Measurements from ENCODE around the gene SLC8A3.

The SLC8A3 gene

DNA sequence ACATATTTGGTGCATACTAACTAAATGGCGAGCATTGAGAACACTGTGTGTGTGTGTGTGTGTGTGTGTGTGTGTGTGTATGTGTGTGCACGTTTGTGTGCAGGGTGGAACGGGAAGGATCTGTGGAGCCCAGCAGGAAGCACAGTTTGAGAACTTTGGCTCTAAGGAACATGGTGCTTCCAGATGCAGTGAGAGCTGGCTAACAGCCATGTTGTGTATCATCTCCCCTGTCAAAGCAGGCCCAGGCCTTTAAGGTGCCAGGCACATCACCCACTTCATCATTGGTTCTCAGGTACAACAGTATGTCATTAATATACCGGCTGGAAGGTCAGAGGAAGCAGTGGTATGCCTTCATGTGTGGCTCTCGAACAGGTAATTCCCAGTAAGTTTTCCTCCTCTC is 72.5 kb downstream of the SLC8A3 start:
- no peaks in the 10 kb centered on the region for H3K9me3 ChIP-seq (ENCODE audit: control insufficient read depth, low read length)
- H3K36me3 ChIP-seq (ENCODE audit: control insufficient read depth, insufficient read depth, low read length, severe bottlenecking): no peaks in the 10 kb centered on the region
- no peaks in the 10 kb centered on the region for H3K4me1 ChIP-seq (ENCODE audit: control insufficient read depth, insufficient read depth, low read length)
- peaks cover 15% of the 10 kb centered on the region for H3K27me3 ChIP-seq (replicated peaks; ENCODE audit: control insufficient read depth, insufficient read depth, low read length)
- no peak overlapping the region for H3K9ac ChIP-seq (ENCODE audit: low read length)
- DNase-seq (ENCODE audit: low read depth): no peak
- no peak overlapping the region for H3K4me3 ChIP-seq (ENCODE audit: low read length)

DNA sequence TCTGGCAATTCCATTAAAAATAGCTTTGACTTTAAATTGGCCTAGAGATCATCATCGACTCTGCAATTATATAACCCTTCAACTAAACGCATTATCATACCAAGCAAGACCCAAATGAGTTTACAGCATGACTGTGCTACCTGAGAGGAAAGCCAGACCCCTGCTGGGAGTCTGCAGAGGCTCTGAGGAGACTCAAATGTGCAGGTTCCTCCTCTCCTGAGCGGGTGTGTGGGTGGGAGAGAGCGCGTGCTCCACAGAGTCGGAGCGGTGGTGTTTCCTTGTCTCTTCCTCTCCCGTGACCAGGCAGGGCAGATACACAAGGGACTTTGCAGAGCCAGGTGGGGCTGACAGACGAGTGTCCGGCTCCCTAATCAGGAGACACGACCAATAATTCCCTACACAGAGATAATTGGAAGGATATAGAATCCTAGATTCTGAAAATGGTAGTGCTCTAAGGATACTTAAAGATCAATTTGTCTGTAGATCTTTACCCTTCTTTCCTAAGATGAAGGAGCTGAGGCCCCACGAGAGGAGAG is 74.1 kb downstream of the SLC8A3 start:
- Histone ChIP-seq H3K9ac (ENCODE audit: low read length) (no peak overlapping the region), H3K27me3 (replicated peaks; ENCODE audit: control insufficient read depth, insufficient read depth, low read length) (peaks cover 12% of the 10 kb centered on the region), H3K9me3 (ENCODE audit: control insufficient read depth, low read length) (no peaks in the 10 kb centered on the region), H3K36me3 (ENCODE audit: control insufficient read depth, insufficient read depth, low read length, severe bottlenecking) (no peaks in the 10 kb centered on the region), H3K4me1 (ENCODE audit: control insufficient read depth, insufficient read depth, low read length) (no peaks in the 10 kb centered on the region), H3K4me3 (ENCODE audit: low read length) (no peak overlapping the region)
- no peak for DNase-seq (ENCODE audit: low read depth)

DNA sequence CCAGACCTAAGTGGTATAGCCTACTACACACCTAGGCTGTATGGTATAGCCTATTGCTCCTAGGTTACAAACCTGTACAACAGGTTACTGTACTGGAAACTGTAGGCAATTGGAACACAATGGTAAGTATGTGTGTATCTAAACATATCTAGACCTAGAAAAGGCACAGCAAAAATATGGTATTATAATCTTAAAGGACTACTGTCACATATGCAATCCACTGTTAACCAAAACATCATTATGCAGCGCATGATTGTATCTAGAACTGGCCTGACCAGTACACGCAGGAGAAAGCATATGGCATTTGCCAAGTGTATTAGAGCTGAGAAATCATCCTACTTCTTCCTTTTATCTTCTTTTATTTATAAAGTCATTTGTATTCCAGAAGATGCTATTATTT is 75.5 kb downstream of the SLC8A3 start:
- H3K36me3 ChIP-seq (ENCODE audit: control insufficient read depth, insufficient read depth, low read length, severe bottlenecking): no peaks in the 10 kb centered on the region
- H3K9ac ChIP-seq (ENCODE audit: low read length): no peak overlapping the region

DNA sequence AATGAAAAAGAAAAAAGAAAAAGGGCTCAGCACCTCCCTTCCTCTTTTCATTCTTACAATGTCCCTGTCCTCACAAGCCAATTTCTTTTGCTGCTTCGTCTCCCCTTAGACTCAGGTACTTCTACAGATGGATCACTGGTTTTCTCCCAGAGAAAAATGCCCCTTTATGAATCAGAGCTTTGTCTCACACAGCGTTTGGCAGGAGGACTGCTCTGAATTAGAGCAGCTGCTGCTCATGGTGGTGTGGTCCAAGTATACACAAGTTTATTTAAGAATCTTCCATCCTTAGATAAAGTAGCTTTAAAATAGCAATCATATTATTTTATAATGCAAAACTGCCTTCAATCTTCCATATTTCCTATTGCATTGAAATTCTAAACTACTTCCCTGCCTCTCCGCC is 80.3 kb downstream of the SLC8A3 start:
- Histone ChIP-seq H3K4me1 (ENCODE audit: control insufficient read depth, insufficient read depth, low read length) (no peaks in the 10 kb centered on the region), H3K9me3 (ENCODE audit: control insufficient read depth, low read length) (no peaks in the 10 kb centered on the region), H3K9ac (ENCODE audit: low read length) (no peak overlapping the region), H3K36me3 (ENCODE audit: control insufficient read depth, insufficient read depth, low read length, severe bottlenecking) (no peaks in the 10 kb centered on the region), H3K27me3 (replicated peaks; ENCODE audit: control insufficient read depth, insufficient read depth, low read length) (peaks cover 10% of the 10 kb centered on the region), H3K4me3 (ENCODE audit: low read length) (no peak overlapping the region)
- DNase-seq (ENCODE audit: low read depth): no peak

More for the DNA sequence above, 75.5 kb downstream of the SLC8A3 start:
- H3K4me1 ChIP-seq (ENCODE audit: control insufficient read depth, insufficient read depth, low read length): no peaks in the 10 kb centered on the region
- H3K27me3 ChIP-seq (replicated peaks; ENCODE audit: control insufficient read depth, insufficient read depth, low read length): peaks cover 10% of the 10 kb centered on the region
- H3K4me3 ChIP-seq (ENCODE audit: low read length): no peak overlapping the region
- H3K9me3 ChIP-seq (ENCODE audit: control insufficient read depth, low read length): no peaks in the 10 kb centered on the region
- no peak for DNase-seq (ENCODE audit: low read depth)

DNA sequence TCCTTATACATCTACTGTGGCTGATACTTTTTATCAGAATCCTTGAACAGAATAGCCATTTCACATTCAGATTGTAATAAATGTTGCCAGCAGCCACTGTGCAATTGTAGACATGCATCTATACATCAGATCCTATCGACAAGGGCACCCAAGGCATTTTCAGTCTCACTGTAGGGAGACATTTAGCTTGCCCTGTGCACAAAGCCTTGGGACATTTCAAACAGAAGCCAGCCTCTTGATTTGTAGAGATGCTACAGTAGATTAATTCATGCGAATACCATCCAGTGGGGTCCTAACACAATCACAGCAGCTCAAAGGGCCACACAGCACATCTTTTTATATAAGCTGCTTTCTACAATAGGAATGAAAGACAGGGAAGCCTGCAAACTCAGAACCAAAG is 81.4 kb downstream of the SLC8A3 start:
- no peak overlapping the region for H3K4me3 ChIP-seq (ENCODE audit: low read length)
- H3K27me3 ChIP-seq (replicated peaks; ENCODE audit: control insufficient read depth, insufficient read depth, low read length): peaks cover 11% of the 10 kb centered on the region
- no peaks in the 10 kb centered on the region for H3K4me1 ChIP-seq (ENCODE audit: control insufficient read depth, insufficient read depth, low read length)
- H3K9me3 ChIP-seq (ENCODE audit: control insufficient read depth, low read length): no peaks in the 10 kb centered on the region
- no peaks in the 10 kb centered on the region for H3K36me3 ChIP-seq (ENCODE audit: control insufficient read depth, insufficient read depth, low read length, severe bottlenecking)
- no peak overlapping the region for H3K9ac ChIP-seq (ENCODE audit: low read length)
- DNase-seq (ENCODE audit: low read depth): no peak

DNA sequence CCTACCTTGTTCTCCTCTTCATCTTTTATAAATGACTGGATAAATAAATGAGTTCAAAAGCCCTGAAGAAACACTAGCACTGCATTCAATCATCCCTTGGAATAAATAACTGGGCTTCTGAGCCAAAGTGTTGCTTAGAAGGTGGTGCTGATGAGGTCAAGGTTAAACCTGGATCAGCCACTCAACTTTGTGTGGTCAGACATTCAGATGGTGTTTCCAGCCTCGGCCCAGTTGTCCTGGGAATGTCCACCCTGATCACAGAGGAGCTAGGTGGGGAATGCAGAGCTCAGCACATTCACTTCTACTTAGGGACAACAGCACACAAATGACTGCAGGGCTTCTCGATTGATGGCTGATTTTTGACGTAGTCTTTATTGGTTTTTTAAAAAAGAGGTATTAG is 88.7 kb downstream of the SLC8A3 start:
- Histone ChIP-seq H3K27me3 (replicated peaks; ENCODE audit: control insufficient read depth, insufficient read depth, low read length) (peaks cover 42% of the 10 kb centered on the region), H3K9ac (ENCODE audit: low read length) (no peak overlapping the region), H3K4me1 (ENCODE audit: control insufficient read depth, insufficient read depth, low read length) (no peaks in the 10 kb centered on the region), H3K9me3 (ENCODE audit: control insufficient read depth, low read length) (no peaks in the 10 kb centered on the region), H3K4me3 (ENCODE audit: low read length) (no peak overlapping the region), H3K36me3 (ENCODE audit: control insufficient read depth, insufficient read depth, low read length, severe bottlenecking) (no peaks in the 10 kb centered on the region)
- no peak for DNase-seq (ENCODE audit: low read depth)

DNA sequence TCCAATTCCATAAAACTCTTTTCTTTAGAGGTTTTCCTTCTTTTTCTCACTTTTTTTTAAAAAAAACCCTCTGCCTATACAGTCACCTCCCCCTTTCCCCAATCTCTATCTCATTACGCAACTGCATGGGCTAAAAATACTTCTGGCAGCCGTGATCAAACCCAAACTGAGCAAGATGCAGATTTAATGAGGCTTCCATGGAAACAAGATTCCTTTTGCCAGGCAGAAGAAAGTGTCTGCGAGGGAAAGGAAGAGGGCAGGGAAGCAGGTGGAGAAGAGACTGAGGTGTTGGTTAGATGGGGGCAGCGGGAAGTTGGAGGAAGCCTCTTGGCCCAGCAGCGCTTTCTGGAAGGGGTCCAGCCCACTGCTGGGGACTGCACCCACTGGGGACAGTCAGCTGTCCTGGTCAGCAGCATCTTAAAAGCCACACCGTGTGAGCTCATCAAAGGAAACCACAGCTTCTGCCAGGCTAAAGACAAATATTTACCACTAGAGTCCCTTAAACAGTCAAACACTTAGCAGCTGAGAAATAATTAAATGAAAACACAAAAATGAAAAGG is 90.4 kb downstream of the SLC8A3 start:
- Histone ChIP-seq H3K4me3 (ENCODE audit: low read length) (no peak overlapping the region), H3K9ac (ENCODE audit: low read length) (no peak overlapping the region), H3K4me1 (ENCODE audit: control insufficient read depth, insufficient read depth, low read length) (no peaks in the 10 kb centered on the region), H3K9me3 (ENCODE audit: control insufficient read depth, low read length) (no peaks in the 10 kb centered on the region), H3K27me3 (replicated peaks; ENCODE audit: control insufficient read depth, insufficient read depth, low read length) (peaks cover 42% of the 10 kb centered on the region), H3K36me3 (ENCODE audit: control insufficient read depth, insufficient read depth, low read length, severe bottlenecking) (no peaks in the 10 kb centered on the region)
- peak; percentile 4 for DNase-seq (ENCODE audit: low read depth)

DNA sequence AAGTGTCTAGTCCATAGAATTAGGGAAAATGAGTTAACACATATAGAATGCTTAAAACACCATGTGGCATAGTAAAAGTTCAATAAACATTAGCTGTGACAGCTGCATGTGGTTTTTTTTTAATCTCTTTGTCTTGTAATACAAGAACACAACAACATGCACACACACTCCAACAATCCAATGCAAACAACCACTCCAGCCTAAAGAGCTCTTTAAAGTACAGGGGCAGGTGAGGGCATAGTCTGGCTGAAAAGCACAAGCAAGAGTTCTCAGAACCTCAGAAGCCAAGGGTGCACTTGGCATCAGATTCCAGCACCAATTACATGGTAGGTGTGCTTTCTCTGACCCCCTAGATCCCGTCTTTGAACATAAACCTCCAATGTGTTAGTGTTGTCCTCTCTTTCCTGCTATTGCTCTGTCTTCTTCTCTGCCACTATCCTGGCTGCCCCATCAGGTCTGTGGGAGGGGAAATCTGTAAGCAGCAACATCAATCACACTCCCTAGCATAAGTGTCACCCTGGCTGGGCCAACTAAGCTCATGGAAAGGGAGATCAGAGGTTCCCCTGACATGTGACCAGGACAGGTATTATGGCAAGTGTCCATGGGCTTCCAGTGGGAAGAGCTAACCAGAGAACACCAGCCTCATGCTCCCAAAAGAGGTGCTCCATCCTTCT is 91.0 kb downstream of the SLC8A3 start:
- Histone ChIP-seq H3K4me1 (ENCODE audit: control insufficient read depth, insufficient read depth, low read length) (no peaks in the 10 kb centered on the region), H3K9ac (ENCODE audit: low read length) (no peak overlapping the region), H3K27me3 (replicated peaks; ENCODE audit: control insufficient read depth, insufficient read depth, low read length) (peaks cover 43% of the 10 kb centered on the region), H3K9me3 (ENCODE audit: control insufficient read depth, low read length) (no peaks in the 10 kb centered on the region), H3K4me3 (ENCODE audit: low read length) (no peak overlapping the region), H3K36me3 (ENCODE audit: control insufficient read depth, insufficient read depth, low read length, severe bottlenecking) (no peaks in the 10 kb centered on the region)
- no peak for DNase-seq (ENCODE audit: low read depth)

DNA sequence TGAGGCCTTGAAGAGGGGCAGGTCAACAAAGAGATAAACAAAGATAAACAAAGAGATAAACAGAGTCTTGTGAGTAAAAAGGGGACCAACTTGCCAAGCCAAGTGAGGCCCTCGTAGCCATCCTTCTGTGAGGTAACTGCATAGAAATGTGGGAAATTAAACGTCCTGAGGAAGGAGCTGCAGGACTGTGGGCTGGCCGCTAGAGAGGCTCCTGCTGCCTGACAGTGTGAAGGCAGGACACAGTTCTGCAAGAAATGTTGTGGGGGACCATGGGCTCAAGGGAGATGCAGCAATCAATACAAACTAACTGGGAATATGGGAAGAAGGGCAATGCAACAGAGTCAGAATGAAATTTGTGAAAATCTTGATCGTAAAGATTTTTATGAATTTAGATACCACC is 91.9 kb downstream of the SLC8A3 start:
- Histone ChIP-seq H3K9me3 (ENCODE audit: control insufficient read depth, low read length) (no peaks in the 10 kb centered on the region), H3K27me3 (replicated peaks; ENCODE audit: control insufficient read depth, insufficient read depth, low read length) (peaks cover 43% of the 10 kb centered on the region), H3K9ac (ENCODE audit: low read length) (no peak overlapping the region), H3K4me3 (ENCODE audit: low read length) (no peak overlapping the region), H3K36me3 (ENCODE audit: control insufficient read depth, insufficient read depth, low read length, severe bottlenecking) (no peaks in the 10 kb centered on the region), H3K4me1 (ENCODE audit: control insufficient read depth, insufficient read depth, low read length) (no peaks in the 10 kb centered on the region)
- peak; percentile 16 for DNase-seq (ENCODE audit: low read depth)

DNA sequence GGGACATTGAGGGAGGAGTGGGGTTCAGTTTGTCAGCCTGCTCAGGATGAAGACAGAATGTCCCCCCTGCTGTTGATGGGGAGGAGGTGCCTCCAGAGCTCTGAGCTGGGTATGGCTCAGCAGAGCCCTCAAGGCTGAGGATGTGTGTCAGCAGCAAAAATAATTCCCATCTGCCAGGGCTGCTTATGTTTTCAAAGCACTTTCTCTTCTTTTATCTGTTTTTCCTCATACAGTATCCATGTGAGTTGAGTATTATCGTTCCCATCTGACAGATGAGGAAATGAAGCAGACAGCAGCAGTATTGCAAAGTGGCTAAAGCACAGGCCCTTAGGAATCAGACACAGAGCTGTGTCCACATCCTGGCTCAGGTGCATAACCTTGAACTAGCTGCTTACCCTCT is 94.1 kb downstream of the SLC8A3 start:
- Histone ChIP-seq H3K9ac (ENCODE audit: low read length) (no peak overlapping the region), H3K4me1 (ENCODE audit: control insufficient read depth, insufficient read depth, low read length) (no peaks in the 10 kb centered on the region), H3K9me3 (ENCODE audit: control insufficient read depth, low read length) (no peaks in the 10 kb centered on the region), H3K4me3 (ENCODE audit: low read length) (no peak overlapping the region), H3K36me3 (ENCODE audit: control insufficient read depth, insufficient read depth, low read length, severe bottlenecking) (no peaks in the 10 kb centered on the region), H3K27me3 (replicated peaks; ENCODE audit: control insufficient read depth, insufficient read depth, low read length) (peaks cover 35% of the 10 kb centered on the region)
- no peak for DNase-seq (ENCODE audit: low read depth)

DNA sequence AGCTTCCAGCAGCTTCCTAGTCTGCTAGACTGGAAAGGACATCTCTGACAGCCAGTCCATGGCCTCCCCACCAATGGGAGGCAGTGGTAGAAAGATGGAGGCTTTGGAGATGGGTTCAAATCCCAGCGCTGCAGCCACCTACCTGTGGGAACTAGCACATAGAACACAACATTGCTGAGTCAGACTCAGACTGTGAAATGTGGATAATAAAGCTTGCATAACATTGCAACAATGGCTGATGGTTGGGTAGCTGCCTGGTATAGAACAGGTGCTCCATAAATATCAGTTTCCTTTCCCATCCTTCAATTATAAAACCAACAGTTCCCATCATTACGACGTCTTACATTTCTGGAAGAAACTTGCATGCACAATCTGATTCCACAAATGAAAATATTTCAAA is 94.6 kb downstream of the SLC8A3 start:
- Histone ChIP-seq H3K9me3 (ENCODE audit: control insufficient read depth, low read length) (no peaks in the 10 kb centered on the region), H3K4me3 (ENCODE audit: low read length) (no peak overlapping the region), H3K9ac (ENCODE audit: low read length) (no peak overlapping the region), H3K4me1 (ENCODE audit: control insufficient read depth, insufficient read depth, low read length) (no peaks in the 10 kb centered on the region), H3K27me3 (replicated peaks; ENCODE audit: control insufficient read depth, insufficient read depth, low read length) (peaks cover 34% of the 10 kb centered on the region), H3K36me3 (ENCODE audit: control insufficient read depth, insufficient read depth, low read length, severe bottlenecking) (no peaks in the 10 kb centered on the region)
- DNase-seq (ENCODE audit: low read depth): no peak

DNA sequence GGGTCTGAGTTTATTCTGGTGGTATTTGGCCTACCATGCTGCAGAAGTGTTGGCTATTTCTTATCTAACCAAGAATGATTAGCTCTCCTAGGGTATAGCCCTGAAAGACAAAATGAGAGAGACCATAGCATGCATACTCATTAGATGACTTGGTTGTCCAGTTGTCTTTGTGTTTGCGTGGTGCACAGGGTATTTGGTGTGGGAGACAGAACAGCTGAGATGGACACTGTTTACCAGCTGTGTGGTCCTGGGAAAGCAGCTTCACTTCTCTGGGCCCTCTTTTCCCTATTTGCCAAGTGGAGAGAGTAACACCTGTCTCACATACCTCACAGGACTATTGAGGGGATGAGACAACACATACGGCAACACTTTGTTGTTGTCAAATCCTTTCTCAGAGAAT is 95.6 kb downstream of the SLC8A3 start:
- Histone ChIP-seq H3K4me3 (ENCODE audit: low read length) (no peak overlapping the region), H3K27me3 (replicated peaks; ENCODE audit: control insufficient read depth, insufficient read depth, low read length) (peaks cover 33% of the 10 kb centered on the region), H3K9me3 (ENCODE audit: control insufficient read depth, low read length) (no peaks in the 10 kb centered on the region), H3K9ac (ENCODE audit: low read length) (no peak overlapping the region), H3K4me1 (ENCODE audit: control insufficient read depth, insufficient read depth, low read length) (no peaks in the 10 kb centered on the region), H3K36me3 (ENCODE audit: control insufficient read depth, insufficient read depth, low read length, severe bottlenecking) (no peaks in the 10 kb centered on the region)
- no peak for DNase-seq (ENCODE audit: low read depth)

Measured in adipocyte (in vitro differentiated cells).